T-helper 1 cell treated with Interleukin-12 subunit alpha and Interleukin-12 subunit beta and Interleukin-4 antibody, amounts not matched to agents 30 μg/mL and 1 μg/mL, for 36 hours (primary cell): ENCODE measurements around the gene TSSK3.
A peak's percentile ranks its signal among the peaks of the same experiment; 100 is the strongest.
"Not testable (repeated sequence)": the region's sequence is repeated elsewhere in the genome, so short reads cannot be mapped to it uniquely, and the experiment has no call there.

ENCODE experiments used
- H3K27ac Mint-ChIP-seq: one replicate; pipeline ENCODE4 v1.8.0; 2021; ENCODE audit warnings: mild to moderate bottlenecking, mixed read lengths
- H3K27me3 Mint-ChIP-seq: one replicate; pipeline ENCODE4 v1.8.0; 2021; ENCODE audit warnings: low read depth, mixed read lengths
- H3K36me3 Mint-ChIP-seq: one replicate; pipeline ENCODE4 v1.8.0; 2021; ENCODE audit warnings: low read depth, mixed read lengths
- H3K4me1 Mint-ChIP-seq: one replicate; pipeline ENCODE4 v1.8.0; 2021; ENCODE audit warnings: low read depth, mixed read lengths
- H3K4me3 Mint-ChIP-seq: one replicate; pipeline ENCODE4 v1.8.0; 2021; ENCODE audit warnings: mild to moderate bottlenecking, moderate library complexity, mixed read lengths
- H3K9me3 Mint-ChIP-seq: one replicate; pipeline ENCODE4 v1.8.0; 2021; ENCODE audit warnings: mixed read lengths

The TSSK3 gene

GRCh38 chr1:32350785-32351398, 11.4 kb upstream of the TSSK3 start:
- Mint-ChIP-seq H3K36me3 (no peaks in the 10 kb centered on the region), H3K9me3 (no peaks in the 10 kb centered on the region), H3K4me1 (peaks cover 28% of the 10 kb centered on the region), H3K4me3 (peak overlapping the region; percentile 79), H3K27me3 (peaks cover 2% of the 10 kb centered on the region), H3K27ac (peak overlapping the region; percentile 58)

DNA sequence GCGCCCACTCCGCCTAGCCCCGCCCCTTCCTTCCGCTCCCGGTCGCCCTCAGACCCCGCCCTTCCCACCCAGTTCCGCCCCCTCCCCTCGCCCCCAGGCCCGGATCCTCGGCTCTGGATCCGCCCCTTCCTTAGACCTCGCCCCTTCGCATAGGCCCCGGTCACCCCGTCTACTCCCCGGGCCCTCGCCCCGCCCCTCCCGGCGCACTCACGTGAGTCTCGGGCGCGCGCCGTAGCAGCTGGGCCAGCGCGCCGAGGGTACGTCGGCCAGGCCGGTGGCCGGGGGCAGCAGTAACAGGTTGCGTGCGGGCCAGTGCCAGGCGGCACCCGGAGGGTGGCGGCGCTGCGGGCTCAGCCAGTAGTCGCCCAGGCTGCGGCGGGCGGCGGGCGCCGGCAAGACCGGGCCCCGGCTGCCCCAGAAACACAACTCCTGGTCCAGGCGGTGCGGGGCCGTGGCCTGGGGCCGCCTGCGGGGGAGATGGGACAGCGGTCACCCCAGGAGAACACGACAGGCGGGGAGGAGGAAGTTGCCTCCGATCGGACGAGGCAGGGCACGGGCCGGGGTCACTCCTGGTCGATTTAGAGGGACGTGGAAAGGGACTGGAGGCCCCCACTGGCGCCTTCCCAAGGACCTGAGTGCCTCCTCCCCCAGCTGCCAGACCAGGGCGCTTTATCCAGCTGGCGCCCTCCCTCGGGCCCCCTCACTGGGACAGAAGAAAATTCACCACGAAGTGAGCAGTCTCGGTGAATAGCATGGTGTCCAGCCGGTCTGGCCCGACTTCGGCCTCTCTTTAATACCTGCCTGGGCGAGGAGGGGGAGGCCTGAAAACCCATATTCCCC, 10.7 kb upstream of the TSSK3 start:
- peak overlapping the region; percentile 58 for H3K27ac Mint-ChIP-seq
- peaks cover 27% of the 10 kb centered on the region for H3K4me1 Mint-ChIP-seq
- H3K4me3 Mint-ChIP-seq = peak overlapping the region; percentile 79
- H3K27me3 Mint-ChIP-seq = no peaks in the 10 kb centered on the region
- no peaks in the 10 kb centered on the region for H3K9me3 Mint-ChIP-seq
- no peaks in the 10 kb centered on the region for H3K36me3 Mint-ChIP-seq

GRCh38 chr1:32352239-32352745, 10.0 kb upstream of the TSSK3 start:
- Mint-ChIP-seq H3K4me3 (peak overlapping the region; percentile 60), H3K27me3 (no peaks in the 10 kb centered on the region), H3K4me1 (peaks cover 27% of the 10 kb centered on the region), H3K36me3 (no peaks in the 10 kb centered on the region), H3K9me3 (no peaks in the 10 kb centered on the region), H3K27ac (peak overlapping the region; percentile 46)

- peaks cover 26% of the 10 kb centered on the region for H3K4me1 Mint-ChIP-seq
- H3K27me3 Mint-ChIP-seq = no peaks in the 10 kb centered on the region
- no peaks in the 10 kb centered on the region for H3K36me3 Mint-ChIP-seq
- peak overlapping the region; percentile 60 for H3K4me3 Mint-ChIP-seq
- peak overlapping the region; percentile 46 for H3K27ac Mint-ChIP-seq
- H3K9me3 Mint-ChIP-seq = no peaks in the 10 kb centered on the region
These were observed 9.4 kb upstream of the TSSK3 start for GRCh38 chr1:32352831-32353383.

GRCh38 chr1:32353431-32353830, 8.9 kb upstream of the TSSK3 start:
- H3K4me1 Mint-ChIP-seq = peaks cover 27% of the 10 kb centered on the region
- peaks cover 3% of the 10 kb centered on the region for H3K27me3 Mint-ChIP-seq
- no peaks in the 10 kb centered on the region for H3K9me3 Mint-ChIP-seq
- no peaks in the 10 kb centered on the region for H3K36me3 Mint-ChIP-seq
- peak overlapping the region; percentile 46 for H3K4me3 Mint-ChIP-seq
- no peak overlapping the region for H3K27ac Mint-ChIP-seq

DNA sequence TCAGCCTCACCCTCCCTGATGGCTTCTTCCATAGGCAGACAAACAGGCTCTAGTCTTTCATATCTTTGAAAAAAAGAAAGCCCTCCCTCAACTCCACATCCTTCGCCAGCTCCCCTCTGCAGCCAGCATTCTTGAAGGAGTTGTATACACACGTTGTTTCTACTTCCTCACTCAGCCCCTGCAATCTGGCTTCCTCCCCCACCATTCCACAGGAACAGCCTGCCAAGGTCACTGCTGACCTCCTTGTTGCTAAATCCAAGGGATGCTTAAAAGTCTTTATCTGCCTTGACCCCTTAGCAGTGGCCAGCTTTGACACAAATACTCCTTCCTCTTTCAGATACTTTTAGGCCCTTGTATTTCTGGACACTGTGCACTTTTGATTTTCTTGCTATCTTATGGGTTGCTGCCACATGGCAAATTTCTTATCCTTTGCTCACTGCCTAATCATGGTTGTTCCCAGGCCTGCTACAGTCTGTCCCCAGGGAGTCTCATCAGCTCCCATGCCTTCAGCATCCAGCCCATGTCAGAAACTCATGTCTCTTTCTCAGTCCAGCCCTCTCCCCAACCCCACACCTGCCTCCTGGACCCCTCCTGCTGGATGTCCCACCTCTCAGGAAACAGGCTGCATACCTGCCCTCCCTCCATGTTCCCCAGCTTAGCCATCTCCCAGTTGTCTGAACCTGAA, 8.3 kb upstream of the TSSK3 start:
- Mint-ChIP-seq H3K4me3 (peak overlapping the region; percentile 43), H3K27me3 (peaks cover 3% of the 10 kb centered on the region), H3K27ac (no peak overlapping the region), H3K36me3 (no peaks in the 10 kb centered on the region), H3K9me3 (no peaks in the 10 kb centered on the region), H3K4me1 (peaks cover 23% of the 10 kb centered on the region)

- not testable (repeated sequence) for H3K27ac Mint-ChIP-seq, H3K27me3 Mint-ChIP-seq, H3K36me3 Mint-ChIP-seq, H3K4me3 Mint-ChIP-seq, H3K9me3 Mint-ChIP-seq
- peaks cover 22% of the 10 kb centered on the region for H3K4me1 Mint-ChIP-seq
These were observed 6.6 kb upstream of the TSSK3 start for GRCh38 chr1:32355778-32356177.

DNA sequence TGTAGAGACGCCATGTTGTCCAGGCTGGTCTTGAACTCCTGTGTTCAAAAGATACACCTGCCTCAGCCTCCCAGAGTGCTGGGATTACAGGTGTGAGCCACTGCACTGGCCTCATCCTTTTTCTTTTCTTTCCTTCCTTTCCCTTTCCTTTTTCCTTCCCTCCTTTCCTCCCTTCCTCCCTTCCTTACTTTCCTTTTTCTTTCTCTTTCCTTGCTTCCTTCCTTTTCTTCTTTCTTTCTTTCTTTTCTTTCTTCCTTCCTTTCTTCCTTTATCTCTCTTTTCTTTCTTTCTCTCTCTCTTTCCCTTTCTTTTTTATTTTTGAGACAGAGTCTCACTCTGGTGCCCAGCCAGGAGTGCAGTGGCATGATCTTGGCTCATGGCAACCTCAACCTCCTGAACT, 5.9 kb upstream of the TSSK3 start:
- H3K9me3 Mint-ChIP-seq = no peaks in the 10 kb centered on the region
- no peak overlapping the region for H3K27ac Mint-ChIP-seq
- no peak overlapping the region for H3K4me3 Mint-ChIP-seq
- peaks cover 7% of the 10 kb centered on the region for H3K36me3 Mint-ChIP-seq
- peaks cover 25% of the 10 kb centered on the region for H3K4me1 Mint-ChIP-seq
- H3K27me3 Mint-ChIP-seq = peaks cover 10% of the 10 kb centered on the region

GRCh38 chr1:32357614-32358013, 4.7 kb upstream of the TSSK3 start:
- no peaks in the 10 kb centered on the region for H3K9me3 Mint-ChIP-seq
- H3K4me3 Mint-ChIP-seq = no peak overlapping the region
- H3K4me1 Mint-ChIP-seq = peaks cover 25% of the 10 kb centered on the region
- H3K27me3 Mint-ChIP-seq = peaks cover 10% of the 10 kb centered on the region
- peaks cover 10% of the 10 kb centered on the region for H3K36me3 Mint-ChIP-seq
- H3K27ac Mint-ChIP-seq = no peak overlapping the region

DNA sequence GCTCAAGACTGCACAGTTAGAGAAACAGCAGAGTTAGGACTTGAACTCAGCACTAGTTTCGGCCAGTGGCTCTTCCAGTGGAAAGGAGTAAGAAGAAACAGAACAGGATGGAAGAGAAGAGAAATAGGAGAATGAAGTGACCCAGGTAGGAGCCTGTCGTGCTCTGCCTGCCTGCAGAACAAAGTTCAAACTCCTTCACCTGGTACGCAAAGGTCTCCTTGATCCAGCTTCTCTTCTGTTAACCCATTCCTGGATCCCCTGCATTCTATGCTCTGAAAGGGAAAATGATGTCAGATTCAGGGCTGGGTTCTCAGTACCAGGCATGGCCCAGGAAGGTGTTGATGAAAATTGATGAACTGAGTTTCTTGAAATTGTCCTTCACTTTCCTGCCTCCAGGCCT, 3.9 kb upstream of the TSSK3 start:
- Mint-ChIP-seq H3K27ac (no peak overlapping the region), H3K27me3 (peaks cover 10% of the 10 kb centered on the region), H3K4me1 (peaks cover 22% of the 10 kb centered on the region), H3K4me3 (no peak overlapping the region), H3K9me3 (no peaks in the 10 kb centered on the region), H3K36me3 (peaks cover 15% of the 10 kb centered on the region)

- Mint-ChIP-seq H3K27me3 (peaks cover 10% of the 10 kb centered on the region), H3K27ac (no peak overlapping the region), H3K4me1 (peaks cover 19% of the 10 kb centered on the region), H3K4me3 (no peak overlapping the region), H3K9me3 (no peaks in the 10 kb centered on the region), H3K36me3 (peaks cover 22% of the 10 kb centered on the region)
These were observed 1.0 kb upstream of the TSSK3 start for GRCh38 chr1:32361308-32361673.

GRCh38 chr1:32361674-32362473, 465 bp upstream of the TSSK3 start:
- Mint-ChIP-seq H3K27ac (no peak overlapping the region), H3K36me3 (peaks cover 22% of the 10 kb centered on the region), H3K9me3 (no peaks in the 10 kb centered on the region), H3K27me3 (peaks cover 10% of the 10 kb centered on the region), H3K4me1 (peaks cover 17% of the 10 kb centered on the region), H3K4me3 (no peak overlapping the region)

DNA sequence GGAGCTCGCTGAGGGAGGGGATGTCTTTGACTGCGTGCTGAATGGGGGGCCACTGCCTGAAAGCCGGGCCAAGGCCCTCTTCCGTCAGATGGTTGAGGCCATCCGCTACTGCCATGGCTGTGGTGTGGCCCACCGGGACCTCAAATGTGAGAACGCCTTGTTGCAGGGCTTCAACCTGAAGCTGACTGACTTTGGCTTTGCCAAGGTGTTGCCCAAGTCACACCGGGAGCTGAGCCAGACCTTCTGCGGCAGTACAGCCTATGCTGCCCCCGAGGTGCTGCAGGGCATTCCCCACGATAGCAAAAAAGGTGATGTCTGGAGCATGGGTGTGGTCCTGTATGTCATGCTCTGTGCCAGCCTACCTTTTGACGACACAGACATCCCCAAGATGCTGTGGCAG, 1.4 kb downstream of the TSSK3 start:
- Mint-ChIP-seq H3K9me3 (no peaks in the 10 kb centered on the region), H3K36me3 (peaks cover 26% of the 10 kb centered on the region), H3K27ac (no peak overlapping the region), H3K27me3 (peaks cover 7% of the 10 kb centered on the region), H3K4me1 (peaks cover 15% of the 10 kb centered on the region), H3K4me3 (no peak overlapping the region)

DNA sequence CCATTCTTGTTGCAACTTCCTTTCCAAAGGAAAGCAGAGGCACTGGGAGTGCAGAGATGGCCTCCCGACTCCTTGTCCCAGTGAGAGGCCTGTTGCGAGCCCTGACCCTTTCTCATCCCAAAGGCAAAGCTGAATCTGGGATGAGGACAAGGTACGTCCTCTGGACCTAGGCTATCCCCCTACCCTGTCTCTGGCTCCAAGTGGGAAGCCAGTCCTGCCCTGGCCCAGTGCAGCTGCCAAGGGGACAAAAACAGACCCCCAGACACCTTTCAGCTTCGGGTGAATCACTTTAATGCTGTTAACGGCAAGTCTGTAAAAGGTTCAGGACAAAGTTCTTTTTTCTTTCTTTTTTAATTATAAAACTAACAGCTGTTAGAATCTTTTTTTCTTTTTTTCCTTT, 2.5 kb downstream of the TSSK3 start:
- no peak overlapping the region for H3K27ac Mint-ChIP-seq
- H3K4me1 Mint-ChIP-seq = peaks cover 10% of the 10 kb centered on the region
- H3K36me3 Mint-ChIP-seq = peaks cover 28% of the 10 kb centered on the region

More for the DNA sequence above, 2.5 kb downstream of the TSSK3 start:
- Mint-ChIP-seq H3K9me3 (no peaks in the 10 kb centered on the region), H3K27me3 (peaks cover 7% of the 10 kb centered on the region), H3K4me3 (no peak overlapping the region)
